GM12878 (cell line): ENCODE results near the gene RASSF8. TPM values are rescaled to one million over a fixed set of nuclear protein-coding genes. Genes with fewer than 3 reads are reported as not detected.

Source experiments
- ATAC-seq: fragments of 200-7000 bp; cut with Tn5 transposase; 3 replicates; pipeline ENCODE4 v1.9.1; 2020; ENCODE audit warnings: mild to moderate bottlenecking, moderate library complexity
- BruUV-seq: library from RNA; stranded (reverse); fragments of 400-500 nt; replicated peaks from 2 replicates; lab custom pipeline; 2021; lab: Mats Ljungman, UMichigan
- CTCF ChIA-PET: fragments of 300-600 bp; sonication (Branson Sonifier 250); formaldehyde crosslinking; extraction: SDS; loops from one replicate; lab custom pipeline; 2021; ENCODE audit warnings: inconsistent platforms; lab: Yijun Ruan, JAX
- POLR2A ChIA-PET: fragments of 350-600 bp; formaldehyde crosslinking; extraction: SDS; loops from one replicate; lab custom pipeline; 2021; ENCODE audit warnings: inconsistent platforms; lab: Charles Lee
- RAD21 ChIA-PET: fragments of 300-600 bp; sonication (Branson Sonifier 250); formaldehyde crosslinking; loops from one replicate; lab custom pipeline; 2023; ENCODE audit warnings: antibody characterized with exemption; ENCODE audit not compliant: unreplicated experiment; lab: Charles Lee
- SMC1A ChIA-PET: fragments of 300-600 bp; sonication (Branson Sonifier 250); formaldehyde crosslinking; loops from one replicate; lab custom pipeline; 2023; ENCODE audit not compliant: unreplicated experiment, uncharacterized antibody; lab: Charles Lee
- DNase-seq: peaks from one replicate; pipeline ENCODE4 v3.0.0-alpha.2; 2011; ENCODE audit warnings: low read depth, low spot score
- FAIRE-seq: peaks from 3 replicates; lab custom pipeline; 2011; peaks lifted over from hg19 to GRCh38; lab: Jason Lieb, UNC
- H2AFZ ChIP-seq: 2 replicates; pipeline ENCODE4 v1.6.0; 2011; ENCODE audit warnings: low read depth, low read length, control low read depth; ENCODE audit not compliant: control insufficient read depth
- H3K27ac ChIP-seq: 2 replicates; pipeline ENCODE4 v1.5.1; 2011; ENCODE audit warnings: control low read depth; ENCODE audit not compliant: control insufficient read depth, insufficient read depth
- H3K27me3 ChIP-seq, 2 experiments: replicated peaks in 1 of 2; 2 replicates each; pipeline versions ENCODE4 v1.6.0 to v1.6.1; 2011; ENCODE audit warnings: low read length in 1 of 2; ENCODE audit not compliant: control insufficient read depth in 2 of 2, insufficient read depth in 2 of 2
- H3K36me3 ChIP-seq, 2 experiments: 2 replicates each; pipeline ENCODE4 v1.5.1; 2011; ENCODE audit warnings: low read length in 1 of 2; ENCODE audit not compliant: control insufficient read depth in 2 of 2, insufficient read depth in 2 of 2
- H3K4me1 ChIP-seq: 2 replicates; pipeline ENCODE4 v1.6.1; 2011; ENCODE audit warnings: mild to moderate bottlenecking, low read length, moderate library complexity, mixed read lengths; ENCODE audit not compliant: control insufficient read depth, insufficient read depth
- H3K4me2 ChIP-seq: 2 replicates; pipeline ENCODE4 v1.6.0; 2011; ENCODE audit warnings: control low read depth; ENCODE audit not compliant: control insufficient read depth, insufficient read depth
- H3K4me3 ChIP-seq: fragments of 200-600 bp; sonication (generic); 2 replicates; pipeline ENCODE4 v1.5.1; 2016
- H3K79me2 ChIP-seq: 2 replicates; pipeline ENCODE4 v1.6.0; 2011; ENCODE audit warnings: low read length; ENCODE audit not compliant: control insufficient read depth, insufficient read depth
- H3K9ac ChIP-seq: 2 replicates; pipeline ENCODE4 v1.8.0; 2011; ENCODE audit warnings: low read length, control low read depth, mixed read lengths; ENCODE audit not compliant: control insufficient read depth, insufficient read depth
- H3K9me3 ChIP-seq: replicated peaks from 3 replicates; pipeline ENCODE4 v1.5.1; 2011; ENCODE audit warnings: mild to moderate bottlenecking, low read length; ENCODE audit not compliant: control insufficient read depth, insufficient read depth
- H4K20me1 ChIP-seq: 2 replicates; pipeline ENCODE4 v1.6.0; 2011; ENCODE audit not compliant: control insufficient read depth, insufficient read depth
- ASH2L ChIP-seq: fragments of 300-600, 200-600 bp; sonication (generic); IDR thresholded peaks from 2 replicates; pipeline ENCODE4 v1.6.1; 2017; ENCODE audit warnings: low read depth, mild to moderate bottlenecking, borderline replicate concordance
- CHD2 ChIP-seq: IDR thresholded peaks from 2 replicates; pipeline ENCODE4 v1.6.1; 2011; ENCODE audit warnings: low read depth, low read length, improper control_type of control experiment, borderline replicate concordance
- DPF2 ChIP-seq: fragments of 450-650 bp; IDR thresholded peaks from 2 replicates; pipeline ENCODE4 v1.6.1; 2017; ENCODE audit warnings: mild to moderate bottlenecking
- ETV6 ChIP-seq, 2 experiments: fragments of 450-650 bp in 1 of 2; IDR thresholded peaks in 1 of 2; conservative IDR thresholded peaks in 1 of 2; 2 replicates each; pipeline ENCODE4 v1.6.1; 2014; ENCODE audit warnings: antibody characterized with exemption in 1 of 2, borderline replicate concordance in 1 of 2, low read depth in 1 of 2, mild to moderate bottlenecking in 1 of 2, moderate library complexity in 1 of 2
- GABPA ChIP-seq: IDR thresholded peaks from 2 replicates; pipeline ENCODE4 v1.6.1; 2014; ENCODE audit warnings: antibody characterized with exemption, low read depth, mild to moderate bottlenecking, inconsistent platforms
- IRF4 ChIP-seq: IDR thresholded peaks from 2 replicates; pipeline ENCODE4 v1.6.1; 2011; ENCODE audit warnings: low read depth, low read length
- MTA3 ChIP-seq: IDR thresholded peaks from 2 replicates; pipeline ENCODE4 v1.6.1; 2012; ENCODE audit warnings: low read length, inconsistent platforms, borderline replicate concordance
- PAX8 ChIP-seq: fragments of 450-650 bp; IDR thresholded peaks from 2 replicates; pipeline ENCODE4 v1.6.1; 2017; ENCODE audit warnings: mild to moderate bottlenecking, moderate library complexity
- SMC3 ChIP-seq: IDR thresholded peaks from 2 replicates; pipeline ENCODE4 v1.6.1; 2011; ENCODE audit warnings: low read length, improper control_type of control experiment, borderline replicate concordance
- SUZ12 ChIP-seq: fragments of 200-600 bp; sonication (generic); IDR thresholded peaks from one replicate; pipeline ENCODE4 v1.6.1; 2018; ENCODE audit warnings: antibody characterized with exemption, mild to moderate bottlenecking; ENCODE audit not compliant: unreplicated experiment
- TCF7 ChIP-seq: IDR thresholded peaks from 2 replicates; pipeline ENCODE4 v1.6.1; 2014; ENCODE audit warnings: antibody characterized with exemption, borderline replicate concordance
- ZBED1 ChIP-seq: IDR thresholded peaks from 2 replicates; pipeline ENCODE4 v1.6.1; 2016; ENCODE audit warnings: borderline replicate concordance
- ZNF217 ChIP-seq: fragments of 450-650 bp; IDR thresholded peaks from 2 replicates; pipeline ENCODE4 v1.6.1; 2017; ENCODE audit warnings: antibody characterized with exemption, mild to moderate bottlenecking
- ZNF24 ChIP-seq: fragments of 450-650 bp; IDR thresholded peaks from 2 replicates; pipeline ENCODE4 v1.6.1; 2017; ENCODE audit warnings: antibody characterized with exemption, mild to moderate bottlenecking
- WGBS: methylation state at CpG from one replicate; pipeline ENCODE4 v1.1.6; 2016; ENCODE audit warnings: low lambda C conversion rate; ENCODE audit not compliant: insufficient replicate concordance, insufficient coverage; ENCODE audit errors: missing lambda C conversion rate; 5-methylcytosine and 5-hydroxymethylcytosine counted together
- in situ Hi-C: fragments of 300-500 bp; cut with MboI; formaldehyde crosslinking; loops from 9 replicates; pipeline ENCODE4 v1.14.3; 2018; ENCODE audit warnings: mixed read lengths
- intact Hi-C: fragments of 100-400 bp; cut with micrococcal nuclease; formaldehyde crosslinking; loops from one replicate; pipeline ENCODE4 v1.14.2; 2022; ENCODE audit not compliant: unreplicated experiment
- polyA plus RNA-seq, 11 experiments: library from polyadenylated mRNA; depleted of rRNA in 4 of 11; unstranded in 6 of 11; stranded (reverse) in 5 of 11; fragments of >200 nt; fragmentation: Nextera tagmentation in 4 of 11; fragmentation: Illumina TruSeq in 1 of 11; extraction: Ambion mirVana in 4 of 11; extraction: Trizol in 1 of 11; gene quantifications; 1 replicate in 1 of 11; 2 replicates in 10 of 11; pipeline versions ENCODE4 v1.2.1 to v1.2.3, GENCODE V29; 2011 to 2016; ENCODE audit warnings: inconsistent platforms in 2 of 11, missing spikeins in 2 of 11, low read depth in 1 of 11
- total RNA-seq, 4 experiments: library from RNA; depleted of rRNA in 3 of 4; stranded (reverse); fragments of >200 nt in 3 of 4; fragmentation: Illumina TruSeq in 1 of 4; extraction: Trizol in 1 of 4; gene quantifications; 2 replicates each; pipeline versions ENCODE4 v1.2.1 to v1.2.3, GENCODE V29; 2013 to 2021
- TF ChIP-seq, protein P1 (sequence below): fragments of 450-650 bp; IDR thresholded peaks from 2 replicates; pipeline ENCODE4 v1.6.1; 2014; ENCODE audit warnings: mild to moderate bottlenecking

RASSF8 gene
- total and polyA plus RNA-seq, 10 of the 15 experiments (the other 5 are each of a cell fraction or from before 2014, with no cell fraction given), result 0.06 to 0.18 (median 0.08) TPM; not detected in 6

DNA sequence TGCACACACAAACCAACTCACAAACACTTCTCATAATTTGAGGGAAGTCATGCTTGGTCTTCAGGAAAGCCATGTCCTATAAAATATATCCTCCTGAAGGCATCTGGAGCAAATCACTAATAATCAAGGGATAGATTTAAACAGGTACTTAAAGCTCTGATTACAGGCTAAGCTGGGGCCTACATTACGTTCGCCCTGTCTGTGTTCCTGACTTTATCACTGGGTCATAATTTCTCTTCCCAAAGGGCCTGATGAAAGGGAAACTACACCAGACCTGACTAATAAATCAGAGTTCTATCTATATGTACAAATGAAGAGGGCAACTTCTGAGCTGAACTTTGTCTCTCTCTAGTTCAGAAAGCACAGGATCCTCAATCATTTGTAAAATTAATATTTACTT is 43.9 kb upstream of the RASSF8 start:
- POLR2A ChIA-PET, result no interaction called here
- no peak for DNase-seq
- Histone ChIP-seq H3K9me3 (no peaks in the 10 kb centered on the region; the same call in 2 of the 3 replicates), H3K4me1 (no peaks in the 10 kb centered on the region), H3K9ac (no peak overlapping the region)
- intact Hi-C loops, result no loop called here
- ATAC-seq, result no peak
- TF ChIP-seq MTA3 (no peak), PAX8 (no peak), GABPA (no peak), SMC3 (no peak), ETV6 (conservative IDR thresholded peaks at IDR 0.05 in 1 of 2, IDR thresholded peaks at IDR 0.05 in 1 of 2; ENCODE audit: borderline replicate concordance in 1 of 2, low read depth in 1 of 2) (no peak), IRF4 (no peak), TCF7 (no peak), CHD2 (no peak), ZBED1 (no peak), ZNF217 (no peak), SUZ12 (no peak), ZNF24 (no peak), DPF2 (no peak), ASH2L (no peak)
- TF ChIP-seq, protein P1, sequence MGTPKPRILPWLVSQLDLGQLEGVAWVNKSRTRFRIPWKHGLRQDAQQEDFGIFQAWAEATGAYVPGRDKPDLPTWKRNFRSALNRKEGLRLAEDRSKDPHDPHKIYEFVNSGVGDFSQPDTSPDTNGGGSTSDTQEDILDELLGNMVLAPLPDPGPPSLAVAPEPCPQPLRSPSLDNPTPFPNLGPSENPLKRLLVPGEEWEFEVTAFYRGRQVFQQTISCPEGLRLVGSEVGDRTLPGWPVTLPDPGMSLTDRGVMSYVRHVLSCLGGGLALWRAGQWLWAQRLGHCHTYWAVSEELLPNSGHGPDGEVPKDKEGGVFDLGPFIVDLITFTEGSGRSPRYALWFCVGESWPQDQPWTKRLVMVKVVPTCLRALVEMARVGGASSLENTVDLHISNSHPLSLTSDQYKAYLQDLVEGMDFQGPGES, result no peak
- TF ChIP-seq, all 136 proteins: peak for 0
- Histone ChIP-seq H3K4me2 (no peak overlapping the region), H3K27ac (no peak overlapping the region), H2AFZ (no peak overlapping the region), H3K4me3 (no peak overlapping the region), H4K20me1 (no peaks in the 10 kb centered on the region), H3K79me2 (no peaks in the 10 kb centered on the region), H3K36me3 (no peaks in the 10 kb centered on the region), H3K27me3 (no peaks in the 10 kb centered on the region)
- in situ Hi-C loops, result no loop called here
- ChIA-PET SMC1A (no interaction called here), RAD21 (no interaction called here), CTCF (no interaction called here)
- WGBS, result 50% methylated on average over 2 of the region's 2 CpGs
- BruUV-seq, result no TSS peak
- no peak for FAIRE-seq
